ENCODE data around the gene RPL26.
"Not testable (repeated sequence)": the region's sequence is repeated elsewhere in the genome, so short reads cannot be mapped to it uniquely, and the experiment has no call there.

Gene RPL26

DNA sequence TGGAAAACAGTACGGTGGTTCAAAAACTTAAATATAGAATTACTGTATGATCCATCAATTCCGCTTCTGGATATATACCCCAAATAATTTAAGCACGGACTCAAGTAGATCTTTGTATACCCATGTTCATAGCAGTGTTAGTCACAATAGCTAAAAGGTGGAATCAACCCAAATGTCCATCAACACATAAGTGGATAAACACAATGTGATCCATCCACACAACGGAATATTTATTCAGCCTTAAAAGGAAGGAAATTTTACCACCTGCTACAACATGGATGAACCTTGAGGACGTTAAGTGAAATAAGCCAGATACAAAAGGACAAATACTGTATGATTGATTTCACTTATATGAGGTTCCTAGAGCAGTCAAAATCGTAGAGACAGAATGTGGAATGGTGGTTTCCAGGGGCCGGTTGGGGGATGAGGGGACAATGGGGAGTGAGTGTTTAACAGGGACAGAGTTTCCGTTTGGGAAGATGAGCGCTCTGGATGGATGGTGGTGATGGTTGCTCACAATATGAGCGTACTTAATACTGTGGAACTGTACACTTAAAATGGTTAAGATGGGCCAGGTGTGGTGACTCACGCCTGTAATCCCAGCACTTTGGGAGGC lies 20.0 kb upstream of the RPL26 start:
- TF ChIP-seq, protein P1, sequence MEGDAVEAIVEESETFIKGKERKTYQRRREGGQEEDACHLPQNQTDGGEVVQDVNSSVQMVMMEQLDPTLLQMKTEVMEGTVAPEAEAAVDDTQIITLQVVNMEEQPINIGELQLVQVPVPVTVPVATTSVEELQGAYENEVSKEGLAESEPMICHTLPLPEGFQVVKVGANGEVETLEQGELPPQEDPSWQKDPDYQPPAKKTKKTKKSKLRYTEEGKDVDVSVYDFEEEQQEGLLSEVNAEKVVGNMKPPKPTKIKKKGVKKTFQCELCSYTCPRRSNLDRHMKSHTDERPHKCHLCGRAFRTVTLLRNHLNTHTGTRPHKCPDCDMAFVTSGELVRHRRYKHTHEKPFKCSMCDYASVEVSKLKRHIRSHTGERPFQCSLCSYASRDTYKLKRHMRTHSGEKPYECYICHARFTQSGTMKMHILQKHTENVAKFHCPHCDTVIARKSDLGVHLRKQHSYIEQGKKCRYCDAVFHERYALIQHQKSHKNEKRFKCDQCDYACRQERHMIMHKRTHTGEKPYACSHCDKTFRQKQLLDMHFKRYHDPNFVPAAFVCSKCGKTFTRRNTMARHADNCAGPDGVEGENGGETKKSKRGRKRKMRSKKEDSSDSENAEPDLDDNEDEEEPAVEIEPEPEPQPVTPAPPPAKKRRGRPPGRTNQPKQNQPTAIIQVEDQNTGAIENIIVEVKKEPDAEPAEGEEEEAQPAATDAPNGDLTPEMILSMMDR (IDR thresholded peaks at IDR 0.05; ENCODE audit: low read depth, low read length) = no peak
- TF ChIP-seq MAX (IDR thresholded peaks at IDR 0.05; ENCODE audit: low read depth, low read length) (no peak), POLR2A (IDR thresholded peaks at IDR 0.05; ENCODE audit: extremely low read depth, insufficient read length) (no peak), MYC (IDR thresholded peaks at IDR 0.05; ENCODE audit: low read depth, low read length) (no peak)
- no peak for DNase-seq (ENCODE audit: low read depth)
- H3K4me3 ChIP-seq (ENCODE audit: low read depth, low read length) = no peak overlapping the region

GRCh38 chr17:8401107-8401506 lies 18.1 kb upstream of the RPL26 start:
- TF ChIP-seq, protein P1 (IDR thresholded peaks at IDR 0.05; ENCODE audit: low read depth, low read length) = no peak
- no peak for TF ChIP-seq MYC (IDR thresholded peaks at IDR 0.05; ENCODE audit: low read depth, low read length)
- TF ChIP-seq POLR2A (IDR thresholded peaks at IDR 0.05; ENCODE audit: extremely low read depth, insufficient read length) = no peak
- TF ChIP-seq MAX (IDR thresholded peaks at IDR 0.05; ENCODE audit: low read depth, low read length) = no peak
- no peak overlapping the region for H3K4me3 ChIP-seq (ENCODE audit: low read depth, low read length)
- no peak for DNase-seq (ENCODE audit: low read depth)

DNA sequence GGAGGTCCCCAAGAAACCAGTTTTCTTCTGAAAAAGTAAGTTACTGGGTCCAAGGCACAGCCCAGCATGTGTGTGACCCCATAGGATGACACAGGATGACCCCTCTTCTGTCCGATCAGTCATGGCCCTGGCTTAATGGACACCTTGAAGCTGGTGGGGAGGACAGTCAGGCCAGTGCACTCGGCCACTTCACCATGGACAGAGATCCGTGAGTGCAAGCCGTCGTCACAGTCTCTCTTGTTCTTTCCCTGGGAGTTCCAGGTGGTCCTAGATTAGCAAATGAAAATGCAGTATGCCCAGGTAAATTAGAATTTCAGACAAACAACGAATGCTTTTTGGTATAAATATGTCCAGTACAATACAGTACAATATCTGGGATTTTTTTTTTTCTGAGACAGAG lies 16.0 kb upstream of the RPL26 start:
- TF ChIP-seq, protein P1 (IDR thresholded peaks at IDR 0.05; ENCODE audit: low read depth, low read length) = no peak
- TF ChIP-seq POLR2A (IDR thresholded peaks at IDR 0.05; ENCODE audit: extremely low read depth, insufficient read length) = no peak
- TF ChIP-seq MYC (IDR thresholded peaks at IDR 0.05; ENCODE audit: low read depth, low read length) = no peak
- H3K4me3 ChIP-seq (ENCODE audit: low read depth, low read length) = no peak overlapping the region
- no peak for DNase-seq (ENCODE audit: low read depth)

DNA sequence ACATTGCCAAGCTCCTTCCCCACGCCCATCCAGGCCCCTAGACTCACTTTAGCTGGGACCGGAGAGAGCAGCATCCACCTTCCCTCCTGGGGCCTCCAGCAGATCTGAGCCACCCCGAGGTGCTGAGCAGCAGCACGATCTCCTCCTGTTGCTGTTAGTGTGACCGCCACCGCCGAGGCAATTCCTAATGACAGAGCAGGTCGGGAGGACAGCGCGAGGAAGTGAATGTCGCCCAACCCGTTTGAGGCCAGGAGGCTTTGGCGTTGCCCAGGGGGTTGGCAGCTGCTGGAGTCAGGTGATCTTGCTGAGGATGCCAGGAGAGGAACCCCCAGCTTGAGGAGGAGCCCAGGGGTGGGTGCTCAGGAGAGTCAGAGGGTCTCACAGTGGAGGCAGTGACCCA lies 14.6 kb upstream of the RPL26 start, which contains the start of gene RNF222:
TSS of gene RNF222 (minus strand) at position 192 of the 400 bp plus-strand sequence. CDS start 4,366 bp downstream, outside the sequence.
- no peak within 1 kb of the TSS for H3K4me3 ChIP-seq (ENCODE audit: low read depth, low read length)
- TF ChIP-seq MYC (IDR thresholded peaks at IDR 0.05; ENCODE audit: low read depth, low read length) = no peak
- TF ChIP-seq, protein P1 (IDR thresholded peaks at IDR 0.05; ENCODE audit: low read depth, low read length) = no peak
- TF ChIP-seq MAX (IDR thresholded peaks at IDR 0.05; ENCODE audit: low read depth, low read length) = no peak
- no peak for TF ChIP-seq POLR2A (IDR thresholded peaks at IDR 0.05; ENCODE audit: extremely low read depth, insufficient read length)
- DNase-seq (ENCODE audit: low read depth) = no peak

DNA sequence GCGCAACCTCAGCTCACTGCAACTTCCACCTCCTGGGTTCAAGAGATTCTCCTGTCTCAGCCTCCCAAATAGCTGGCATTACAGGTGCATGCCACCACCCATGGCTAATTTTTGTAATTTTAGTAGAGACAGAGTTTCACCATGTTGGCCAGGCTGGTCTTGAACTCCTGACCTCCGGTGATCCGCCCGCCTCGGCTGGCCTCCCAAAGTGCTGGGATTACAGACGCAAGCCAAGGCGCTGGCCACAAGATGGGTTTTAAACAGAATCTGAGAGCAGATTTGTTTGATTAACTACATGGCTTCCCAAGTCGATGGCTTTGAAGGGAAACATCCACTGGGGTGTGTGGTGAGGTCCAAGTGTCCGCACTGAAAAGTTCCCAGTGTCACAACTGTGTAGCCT lies 11.5 kb upstream of the RPL26 start:
- DNase-seq (ENCODE audit: low read depth); H3K4me3 ChIP-seq (ENCODE audit: low read depth, low read length): not testable (repeated sequence)

DNA sequence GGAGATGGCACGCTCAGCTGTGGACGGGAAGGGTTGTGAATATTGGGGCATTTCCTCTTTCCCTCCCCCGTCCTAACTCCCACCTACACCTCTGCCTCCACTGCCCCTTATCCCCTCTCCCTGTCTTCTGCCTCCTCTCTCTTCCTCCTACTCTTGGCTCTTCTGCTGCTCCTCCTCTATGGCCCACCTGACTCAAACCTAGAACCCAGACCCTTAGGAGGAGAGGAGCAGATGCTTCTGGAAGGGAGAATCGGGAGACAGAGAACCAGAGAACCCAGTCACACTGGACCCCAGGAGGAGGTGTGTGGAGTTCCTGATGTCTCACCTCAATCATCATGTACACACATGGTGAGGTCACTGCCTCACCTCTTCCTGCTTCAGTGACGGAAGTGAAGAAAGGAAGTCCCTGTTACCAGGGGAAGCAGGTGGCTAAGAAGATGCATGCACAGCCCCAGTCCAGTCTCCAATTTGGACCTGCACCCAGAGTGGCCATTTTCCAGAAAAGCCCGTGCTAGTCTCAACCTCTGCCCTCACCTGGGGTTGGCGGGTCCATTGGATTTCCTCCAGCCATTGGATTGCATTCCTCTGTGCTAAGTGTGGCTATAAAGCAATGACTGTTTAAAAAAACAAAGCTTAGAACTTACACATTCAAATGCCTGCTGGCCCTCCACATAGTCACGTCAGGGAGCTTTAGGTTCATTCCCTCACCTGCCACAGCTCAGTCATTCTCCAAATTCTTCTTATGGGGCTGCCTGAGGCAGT lies 10.7 kb upstream of the RPL26 start:
- DNase-seq (ENCODE audit: low read depth) = no peak
- TF ChIP-seq MAX (IDR thresholded peaks at IDR 0.05; ENCODE audit: low read depth, low read length) (no peak), MYC (IDR thresholded peaks at IDR 0.05; ENCODE audit: low read depth, low read length) (no peak), POLR2A (IDR thresholded peaks at IDR 0.05; ENCODE audit: extremely low read depth, insufficient read length) (no peak)
- TF ChIP-seq, protein P1 (IDR thresholded peaks at IDR 0.05; ENCODE audit: low read depth, low read length) = no peak
- H3K4me3 ChIP-seq (ENCODE audit: low read depth, low read length) = no peak overlapping the region
